Embryonic facial prominence (tissue), 1 donor: ENCODE data around the gene ABHD2.

ENCODE experiments used
- DNase-seq: peaks from one replicate; pipeline ENCODE4 v3.0.0-alpha.2; 2016; ENCODE audit errors: extremely low spot score

Gene ABHD2

DNA sequence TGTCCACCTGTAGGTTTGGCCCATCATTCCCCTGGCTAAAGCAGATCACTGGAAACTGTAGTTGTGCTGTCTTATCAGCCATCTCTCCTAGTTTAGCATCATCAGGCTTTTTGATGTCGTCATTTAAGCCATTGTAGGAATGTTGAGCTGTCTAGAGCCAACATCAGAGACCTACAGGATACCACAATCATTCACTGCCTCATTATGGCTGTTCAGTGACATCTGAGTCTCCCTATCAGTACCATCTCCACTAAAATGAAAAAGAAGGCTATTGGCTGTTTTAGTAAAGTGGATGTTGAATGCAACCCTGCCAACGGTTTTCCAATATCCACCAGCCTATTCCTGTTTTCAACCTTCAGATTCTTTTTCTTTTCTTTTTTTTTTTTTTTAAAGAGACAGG lies 103.9 kb downstream of the ABHD2 start:
- DNase-seq = no peak

DNA sequence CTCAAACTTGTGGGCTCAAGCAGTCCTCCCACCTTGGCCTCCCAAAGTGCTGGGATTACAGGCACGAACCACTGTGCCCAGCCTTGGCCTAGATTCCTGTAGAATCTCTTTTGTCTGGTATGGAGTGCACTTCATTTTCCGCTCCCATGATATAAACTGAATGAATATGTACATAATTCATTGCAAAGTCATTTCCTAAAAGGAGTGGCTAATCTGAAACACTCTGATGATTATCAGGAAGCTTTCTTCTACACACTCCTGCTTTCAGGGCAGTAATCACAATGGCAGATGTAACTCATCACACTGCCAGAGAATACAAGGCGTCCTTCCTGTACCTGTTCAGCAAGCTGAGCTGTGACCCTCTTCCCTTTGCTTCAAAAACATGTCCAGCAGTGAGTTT lies 104.5 kb downstream of the ABHD2 start:
- DNase-seq = no peak

DNA sequence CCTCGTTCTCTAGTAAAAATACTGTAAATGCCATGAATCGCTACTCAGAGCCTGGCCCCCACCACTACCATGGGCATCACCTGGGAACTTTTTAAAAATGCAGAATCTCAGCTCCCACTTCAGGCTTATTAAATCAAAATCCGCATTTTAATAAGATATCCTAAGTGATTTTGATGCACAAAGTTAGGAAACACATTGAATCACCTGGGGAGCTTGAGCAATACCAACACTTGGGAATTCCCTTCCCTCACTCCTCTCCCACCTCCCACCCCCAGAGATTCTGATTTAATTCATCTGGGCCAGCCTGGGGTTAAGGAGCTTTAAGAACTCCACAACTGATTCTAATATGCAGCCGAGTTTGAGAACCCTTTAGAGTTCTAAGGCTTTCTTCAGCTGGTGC lies 106.4 kb downstream of the ABHD2 start:
- DNase-seq = no peak

DNA sequence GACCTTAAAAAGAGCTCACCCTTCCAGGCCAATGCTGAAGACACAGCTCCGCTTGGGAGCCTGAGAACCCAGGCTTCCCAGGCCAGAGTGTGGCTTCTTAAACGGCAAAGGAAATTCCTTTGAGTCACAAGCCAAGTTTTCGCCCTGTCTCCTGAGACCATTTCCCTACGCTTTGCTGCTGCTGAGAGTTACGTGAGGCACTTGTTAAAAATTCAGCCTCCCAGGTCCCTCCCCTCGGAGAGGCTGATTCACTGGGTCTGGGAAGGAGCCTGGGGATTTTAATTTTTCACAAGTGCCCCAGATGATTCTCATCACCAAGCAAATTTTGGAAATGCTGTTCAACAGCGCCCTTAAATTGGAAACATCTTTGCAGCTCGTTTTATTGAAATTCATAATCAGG lies 107.6 kb downstream of the ABHD2 start:
- DNase-seq = no peak

GRCh38 chr15:89196241-89196640 lies 108.0 kb downstream of the ABHD2 start:
- DNase-seq = no peak

GRCh38 chr15:89196994-89197393 lies 108.7 kb downstream of the ABHD2 start:
- DNase-seq = no peak

GRCh38 chr15:89197503-89197971 lies 109.3 kb downstream of the ABHD2 start:
- DNase-seq = no peak

DNA sequence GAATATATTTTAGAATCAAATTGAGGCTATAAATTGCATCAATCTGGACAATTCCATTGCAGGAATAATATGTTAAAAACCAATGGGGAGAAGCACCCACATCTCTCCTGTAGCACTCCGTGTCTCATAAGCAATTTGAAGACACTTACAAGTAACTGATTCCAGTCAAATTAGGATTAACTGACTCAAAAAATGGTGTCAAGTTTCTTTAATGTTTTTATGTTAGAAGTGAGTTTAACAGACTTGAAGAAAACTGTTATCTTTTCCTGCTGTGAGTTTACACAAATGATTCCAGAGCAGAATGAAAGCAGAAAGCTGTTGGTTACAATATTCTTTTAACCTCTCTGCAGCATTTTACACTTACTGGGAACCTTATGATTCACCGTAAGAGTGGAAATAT lies 109.9 kb downstream of the ABHD2 start:
- DNase-seq = no peak

DNA sequence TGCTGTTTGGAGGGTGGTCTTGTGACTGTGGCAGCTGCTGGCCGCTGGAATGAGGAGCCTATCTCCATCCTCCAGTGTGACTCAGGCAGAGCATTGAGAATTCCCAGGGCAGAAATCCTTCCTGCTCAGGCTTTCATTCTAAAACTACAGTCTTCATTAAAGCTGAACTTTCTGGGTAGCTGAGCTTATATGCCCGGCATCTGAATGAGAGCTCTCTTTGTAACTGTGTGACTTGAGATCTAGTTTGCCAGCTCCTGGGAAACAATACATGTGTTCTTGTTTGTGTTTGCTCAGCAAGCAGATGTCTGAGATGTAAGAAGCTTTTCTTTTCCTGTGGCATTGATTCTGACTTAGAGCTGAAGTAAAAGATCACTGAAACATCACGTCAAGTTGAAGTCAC lies 110.7 kb downstream of the ABHD2 start:
- no peak for DNase-seq

DNA sequence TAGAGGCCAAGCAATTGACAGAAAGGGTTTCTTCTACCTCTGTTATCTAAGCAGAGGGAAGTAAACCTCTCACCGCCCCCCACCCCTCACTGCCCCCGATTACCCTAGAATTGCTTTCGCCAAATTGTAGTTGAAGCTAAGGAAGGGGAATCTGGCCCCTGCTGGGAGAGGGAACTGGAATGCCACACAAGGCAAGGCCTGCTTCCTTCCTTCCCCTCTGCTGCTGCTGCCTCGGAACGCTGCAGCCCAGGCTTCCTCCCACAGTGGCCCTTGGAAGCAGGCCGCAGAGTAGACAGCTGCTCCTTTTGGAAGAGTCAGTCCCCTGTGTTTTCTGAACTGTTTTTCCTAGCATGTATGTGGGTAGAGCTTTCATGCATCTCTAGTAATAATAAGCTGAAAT lies 111.5 kb downstream of the ABHD2 start:
- no peak for DNase-seq

DNA sequence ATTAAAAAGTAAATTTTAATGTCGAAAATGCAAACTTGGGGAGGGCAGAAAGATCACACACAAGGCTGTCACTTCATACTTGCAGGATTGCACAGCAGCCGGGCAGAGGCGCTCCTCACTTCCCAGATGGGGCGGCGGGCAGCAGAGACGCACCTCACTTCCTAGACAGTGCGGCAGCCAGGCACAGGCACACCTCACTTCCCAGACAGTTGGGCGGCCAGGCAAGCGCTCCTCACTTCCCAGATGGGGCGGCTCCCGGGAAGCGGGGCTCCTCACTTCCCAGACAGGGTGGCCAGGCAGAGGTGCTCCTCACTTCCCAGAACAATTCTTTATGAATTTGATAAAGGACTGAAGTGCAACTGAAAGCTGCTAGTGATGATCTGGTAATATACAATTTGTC lies 111.9 kb downstream of the ABHD2 start:
- DNase-seq = no peak

- no peak for DNase-seq
These were observed 113.3 kb downstream of the ABHD2 start for GRCh38 chr15:89201465-89202005.

- DNase-seq = no peak
These were observed 115.5 kb downstream of the ABHD2 start for GRCh38 chr15:89203705-89204273.

DNA sequence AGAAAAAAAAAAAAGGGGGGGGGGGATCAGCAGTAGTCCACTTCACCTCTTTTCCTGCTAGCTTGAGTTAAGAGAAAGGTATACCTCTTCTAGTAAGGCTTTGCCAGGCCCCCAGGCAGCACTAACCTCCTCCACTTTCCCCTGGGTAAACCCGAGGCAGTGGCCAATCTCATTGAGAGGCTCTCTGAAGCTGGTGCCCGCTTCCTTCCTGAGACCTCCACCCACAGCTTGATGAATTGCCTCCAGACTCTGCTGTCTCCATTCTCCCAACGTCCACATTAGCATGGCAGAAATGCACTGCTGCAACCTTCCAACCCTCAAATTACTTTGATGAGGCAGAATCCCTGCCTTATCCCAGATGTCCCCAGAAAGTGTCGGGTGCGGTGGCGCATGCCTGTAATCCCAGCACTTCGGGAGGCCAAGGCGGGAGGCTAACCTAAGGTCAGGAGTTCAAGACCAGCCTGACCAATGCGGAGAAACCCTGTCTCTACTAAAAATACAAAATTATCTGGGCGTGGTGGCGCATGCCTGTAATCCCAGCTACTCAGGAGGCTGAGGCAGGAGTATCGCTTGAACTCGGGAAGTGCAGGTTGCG lies 117.8 kb downstream of the ABHD2 start:
- no peak for DNase-seq

GRCh38 chr15:89206908-89207331 lies 118.7 kb downstream of the ABHD2 start:
- no peak for DNase-seq

- DNase-seq = no peak
These were observed 120.0 kb downstream of the ABHD2 start for GRCh38 chr15:89208256-89208655.

GRCh38 chr15:89209057-89209456 lies 120.8 kb downstream of the ABHD2 start:
- DNase-seq = no peak

GRCh38 chr15:89211678-89212170 lies 123.5 kb downstream of the ABHD2 start:
- DNase-seq = no peak

DNA sequence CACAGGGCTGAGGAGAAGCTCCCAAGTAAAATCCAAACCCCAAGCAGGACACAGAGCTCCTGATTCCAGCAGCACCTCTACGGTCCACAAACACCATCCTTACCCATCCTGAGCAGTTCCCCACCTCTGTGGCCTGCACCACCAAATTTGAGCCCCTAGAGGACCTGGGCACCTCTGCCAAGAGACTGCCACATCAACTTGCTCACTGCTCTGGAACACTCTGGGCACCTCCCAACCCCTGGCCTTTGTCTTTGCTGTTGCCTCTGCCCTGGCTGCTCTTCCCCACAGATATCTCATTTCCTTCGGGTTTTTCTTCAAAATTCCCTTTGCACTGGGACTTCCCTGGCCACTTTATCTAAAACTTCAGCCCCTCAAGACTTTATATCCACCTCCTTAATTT lies 127.4 kb downstream of the ABHD2 start:
- DNase-seq = no peak

- DNase-seq = no peak
These were observed 128.8 kb downstream of the ABHD2 start for GRCh38 chr15:89217031-89217430.

DNA sequence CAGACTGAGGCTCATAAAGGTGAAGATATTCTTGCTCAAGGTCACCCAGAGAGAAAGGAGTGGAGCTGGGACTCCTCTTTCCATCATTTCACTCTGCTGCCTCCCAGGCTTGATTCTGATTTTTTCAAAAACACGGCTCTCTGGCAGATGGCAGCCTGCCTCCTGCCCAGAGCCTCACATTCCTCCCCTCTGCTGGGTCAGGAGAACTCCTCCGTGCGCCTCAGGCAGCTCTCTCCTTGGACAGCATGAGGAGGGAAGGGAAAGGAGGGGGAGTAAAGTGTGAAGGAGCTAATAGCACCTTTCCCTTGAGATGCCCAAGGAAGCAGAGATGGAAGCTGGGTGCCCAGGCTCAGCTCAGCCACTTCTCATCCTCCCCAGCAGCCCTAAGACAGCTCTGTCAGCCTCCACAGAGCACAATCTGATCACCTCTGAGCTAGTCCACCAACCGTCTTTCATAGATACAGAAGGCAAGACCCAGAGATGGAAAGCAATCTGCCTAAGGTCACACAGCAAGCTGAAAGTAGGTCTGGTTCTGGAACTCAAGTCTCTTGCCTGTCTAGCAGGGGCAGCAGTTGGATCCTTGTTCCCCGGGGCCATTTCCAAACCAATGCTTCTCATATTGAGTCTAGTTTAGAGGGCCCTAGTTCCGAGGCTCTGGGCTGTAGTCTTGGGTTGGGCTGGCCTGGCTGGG lies 129.6 kb downstream of the ABHD2 start:
- no peak for DNase-seq

DNA sequence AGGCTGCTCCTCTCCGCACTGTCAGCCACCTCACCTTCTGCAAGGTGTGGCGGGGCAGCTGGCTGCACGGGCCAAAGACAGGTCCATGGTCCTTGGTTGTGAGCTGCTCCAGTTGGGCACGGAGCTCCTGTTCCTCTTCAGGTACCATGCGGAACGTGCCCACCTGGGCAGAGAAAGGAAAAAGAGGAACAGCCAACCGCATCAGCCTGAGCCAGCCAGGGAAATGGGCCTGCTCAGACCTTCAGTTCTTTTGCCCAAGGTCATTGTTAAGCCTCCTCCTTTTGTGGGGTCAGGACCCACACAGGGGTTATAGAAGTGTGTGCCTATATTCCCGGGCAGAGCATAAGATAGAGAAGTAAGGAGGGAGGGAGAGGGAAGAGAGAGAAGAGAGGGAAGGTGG lies 130.3 kb downstream of the ABHD2 start:
- no peak for DNase-seq

GRCh38 chr15:89221543-89221942 lies 133.3 kb downstream of the ABHD2 start, which contains the start of gene RLBP1:
Gene RLBP1, minus strand, starts transcription at chr15:89221579. Its CDS starts 2,604 bp downstream, at chr15:89218975.
- no peak for DNase-seq
